ENCODE measurements around the gene TDRD12.

Gene TDRD12

DNA sequence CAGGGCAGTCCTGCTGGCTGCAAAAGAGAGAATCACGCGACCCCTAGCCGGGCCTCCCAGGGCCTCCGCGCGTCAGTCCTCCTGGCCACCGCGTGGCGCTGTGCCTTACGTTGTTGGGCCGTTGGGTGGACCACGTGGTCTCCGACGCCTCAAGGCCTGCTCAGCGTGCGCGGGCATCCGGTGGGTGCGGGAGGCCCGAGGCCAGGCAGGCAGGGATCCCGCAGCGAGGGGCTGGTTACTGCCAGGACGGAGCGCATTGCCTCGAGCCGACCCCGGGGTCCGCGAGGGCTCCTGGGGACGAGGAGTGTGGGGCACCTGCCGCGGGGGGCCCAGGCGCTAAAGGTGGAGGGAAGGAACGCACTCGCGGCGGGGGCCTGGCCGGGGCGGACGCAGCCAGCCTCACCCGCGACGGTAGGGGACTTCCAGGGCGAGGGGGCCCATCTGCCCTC lies at the start of gene TDRD12:
TDRD12 (plus strand) TSS at position 157 of the 449 bp plus-strand sequence. CDS start 306 bp downstream, outside the sequence.
- peak; percentile 3 for DNase-seq

DNA sequence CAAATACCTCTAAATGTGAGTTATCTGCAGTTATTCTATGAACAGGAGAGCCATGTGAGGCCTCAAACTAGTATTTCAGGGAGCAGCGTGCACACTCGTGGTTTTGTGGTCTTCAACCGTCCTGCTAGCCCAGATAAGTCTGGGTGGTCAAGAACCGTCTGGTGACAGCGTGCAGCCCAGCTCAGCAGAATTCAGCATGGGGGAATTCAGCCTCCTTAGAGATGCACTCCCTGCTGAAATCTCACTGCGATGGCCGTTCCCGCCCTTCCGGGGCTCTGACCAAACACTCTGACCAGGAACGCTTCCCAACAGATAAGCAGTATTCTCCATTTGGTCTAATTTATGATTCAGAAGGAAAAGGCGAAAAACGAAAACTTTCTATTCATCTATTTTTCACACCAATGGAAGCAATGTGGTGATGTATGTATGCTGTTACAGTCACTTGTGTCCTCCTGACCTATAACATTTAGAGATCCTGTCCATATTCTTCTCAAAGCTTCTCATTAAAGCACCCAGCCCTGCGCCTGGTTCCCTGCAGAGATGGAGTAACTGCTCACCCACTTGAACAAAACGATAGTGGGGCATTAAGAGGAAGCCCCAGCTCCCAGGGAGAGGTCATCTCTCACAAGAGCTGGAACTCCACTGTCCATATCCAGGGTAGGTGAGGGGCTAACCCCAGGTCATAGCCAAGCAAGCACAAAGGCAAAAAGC lies 47.5 kb upstream of the TDRD12 start:
- DNase-seq, result no peak

DNA sequence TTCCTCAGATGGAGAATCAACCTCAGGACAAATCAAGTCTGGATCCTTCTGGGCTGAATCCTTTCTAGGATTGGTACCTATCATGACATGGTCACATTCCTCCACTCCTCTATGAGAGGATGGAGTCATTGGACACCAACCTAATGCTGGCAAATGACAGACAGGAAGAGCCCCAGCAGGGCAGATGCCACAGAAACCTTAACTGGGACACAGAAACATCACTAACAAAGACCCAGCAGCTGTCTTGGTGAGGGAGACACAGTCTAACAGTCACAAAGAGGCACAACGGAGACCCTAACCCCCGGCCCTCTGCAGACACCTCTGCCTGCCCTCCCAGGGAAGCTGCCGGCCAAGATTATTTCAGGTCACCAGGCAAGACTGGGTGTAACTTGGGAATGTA lies 46.7 kb upstream of the TDRD12 start:
- no peak for DNase-seq

GRCh38 chr19:32673573-32673972 lies 46.0 kb upstream of the TDRD12 start:
- no peak for DNase-seq

- DNase-seq, result no peak
Measured at GRCh38 chr19:32674153-32674930, 45.2 kb upstream of the TDRD12 start.

DNA sequence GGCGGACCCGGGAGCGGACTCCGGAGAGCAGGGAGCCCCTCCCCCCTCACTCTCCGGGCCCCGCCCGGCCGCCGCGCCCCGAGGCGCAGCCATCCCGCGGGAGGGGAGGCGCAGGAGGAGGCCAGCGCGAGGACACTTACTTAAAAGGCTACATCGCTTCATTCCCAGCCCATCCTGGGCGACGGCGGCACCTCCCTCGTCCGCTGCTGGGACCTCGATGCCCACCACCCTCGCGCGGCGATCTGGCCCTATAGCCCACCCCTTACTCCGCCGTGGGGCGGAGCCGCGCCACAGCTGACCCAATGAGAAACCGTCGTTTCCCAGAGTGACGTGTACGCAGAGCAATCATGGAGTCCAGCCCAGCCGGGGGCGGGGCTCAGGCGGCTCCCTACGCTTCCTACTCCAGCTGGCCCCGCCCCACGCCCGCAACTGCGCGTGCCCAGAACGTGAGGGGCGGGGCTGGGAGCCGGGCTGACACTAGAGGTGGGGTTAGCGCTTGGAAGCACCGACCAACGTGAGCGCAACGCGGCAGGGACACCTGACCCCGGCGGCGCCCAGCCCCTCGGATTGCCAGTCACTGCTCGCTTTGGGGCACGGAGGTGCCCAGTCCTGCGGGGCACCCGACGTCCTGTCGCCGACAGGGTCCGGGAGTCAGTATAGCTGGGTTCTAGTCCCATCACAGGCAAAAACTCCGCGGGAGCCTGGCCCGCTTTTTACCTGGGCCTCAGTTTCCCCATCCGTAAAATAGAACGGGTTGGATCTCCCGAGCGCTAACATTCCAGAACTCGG lies 44.4 kb upstream of the TDRD12 start, which contains the start of gene ANKRD27:
ANKRD27 (minus strand) TSS at position 250 of the 789 bp plus-strand sequence. CDS start 16,165 bp downstream, outside the sequence.
- DNase-seq, result peak; percentile 97

DNA sequence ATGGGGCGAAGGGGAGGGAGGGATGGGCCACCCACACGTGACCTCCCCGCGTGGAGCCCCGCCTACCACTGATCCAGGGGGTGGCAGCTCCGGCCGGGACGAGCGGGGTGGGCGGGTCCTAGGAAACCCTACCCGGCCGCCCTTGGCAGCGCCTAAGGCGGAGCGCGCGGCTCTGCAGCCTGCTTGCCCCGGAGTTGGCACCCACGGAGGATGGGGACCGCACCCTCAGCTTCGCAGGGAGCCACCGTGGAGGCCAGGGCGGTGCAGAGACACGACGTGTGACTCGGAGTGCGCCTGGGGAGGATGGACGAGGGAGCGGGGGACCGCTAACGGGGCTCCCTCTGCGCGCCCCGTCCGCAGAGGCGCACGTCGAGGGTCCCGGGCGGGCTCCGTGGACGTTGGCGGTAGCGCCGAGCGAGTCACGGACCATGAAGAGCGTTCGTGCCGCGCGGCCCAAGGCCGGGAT lies 43.8 kb upstream of the TDRD12 start, which contains the start of gene RGS9BP:
RGS9BP (plus strand) TSS at position 129 of the 466 bp plus-strand sequence. CDS start 416 bp downstream, outside the sequence.
- DNase-seq, result peak; percentile 51

DNA sequence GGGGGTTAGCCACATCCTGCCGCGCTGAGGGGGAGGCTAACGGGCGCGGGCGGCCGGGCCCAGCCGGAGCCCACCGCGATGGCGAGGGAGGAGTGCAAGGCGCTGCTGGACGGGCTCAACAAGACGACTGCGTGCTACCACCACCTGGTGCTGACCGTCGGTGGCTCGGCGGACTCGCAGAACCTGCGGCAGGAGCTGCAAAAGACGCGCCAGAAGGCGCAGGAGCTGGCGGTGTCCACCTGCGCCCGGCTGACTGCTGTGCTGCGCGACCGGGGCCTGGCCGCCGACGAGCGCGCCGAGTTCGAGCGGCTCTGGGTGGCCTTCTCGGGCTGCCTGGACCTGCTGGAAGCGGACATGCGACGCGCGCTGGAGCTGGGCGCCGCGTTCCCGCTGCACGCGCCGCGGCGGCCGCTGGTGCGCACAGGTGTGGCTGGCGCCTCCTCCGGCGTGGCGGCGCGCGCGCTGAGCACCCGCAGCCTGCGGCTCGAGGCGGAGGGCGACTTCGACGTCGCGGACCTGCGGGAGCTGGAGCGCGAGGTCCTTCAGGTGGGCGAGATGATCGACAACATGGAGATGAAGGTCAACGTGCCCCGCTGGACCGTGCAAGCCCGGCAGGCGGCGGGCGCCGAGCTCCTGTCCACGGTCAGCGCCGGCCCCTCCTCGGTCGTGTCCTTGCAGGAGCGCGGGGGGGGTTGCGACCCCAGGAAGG lies 43.2 kb upstream of the TDRD12 start:
- DNase-seq, result no peak

DNA sequence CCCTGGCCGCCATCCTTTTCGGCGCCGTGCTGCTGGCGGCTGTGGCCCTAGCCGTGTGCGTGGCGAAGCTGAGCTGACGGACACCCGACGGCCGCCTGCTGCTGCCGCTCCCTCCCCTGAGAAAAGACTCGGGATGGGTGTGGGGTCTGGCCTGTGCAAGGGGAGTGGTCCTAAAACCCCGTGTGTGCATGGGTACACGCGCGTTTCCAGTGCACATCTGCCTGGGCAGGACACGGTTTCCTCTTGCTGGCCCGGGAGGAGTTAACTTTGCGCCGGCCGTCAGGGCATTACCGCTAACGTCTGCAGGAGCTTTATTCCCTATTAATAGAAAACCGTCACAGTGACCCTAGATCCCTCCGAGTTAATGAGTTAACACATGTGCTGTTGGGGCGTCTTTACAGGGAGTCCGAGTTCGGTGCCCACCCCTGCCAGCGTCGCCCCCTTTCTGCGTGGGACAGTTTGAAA lies 42.6 kb upstream of the TDRD12 start:
- DNase-seq, result no peak

DNA sequence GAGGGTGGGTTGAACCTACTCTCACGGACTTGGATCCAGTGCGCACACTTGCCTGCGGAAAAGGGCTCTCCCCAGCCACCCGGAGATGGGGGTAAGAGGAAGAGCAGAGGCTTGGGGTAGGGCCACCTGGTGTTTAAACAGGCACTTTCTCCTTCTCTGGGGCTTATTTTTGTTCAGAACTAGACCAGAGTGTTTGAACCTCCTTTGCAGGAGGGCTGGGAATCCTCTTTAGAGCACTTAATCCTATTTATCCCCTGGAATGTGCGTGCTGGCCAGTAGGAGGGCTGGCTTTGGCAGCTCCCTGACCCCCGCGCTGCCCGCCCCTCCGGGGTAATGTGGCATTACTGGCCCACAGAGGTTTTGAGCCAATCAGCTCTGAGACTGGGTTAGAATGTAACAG lies 41.9 kb upstream of the TDRD12 start:
- no peak for DNase-seq

DNA sequence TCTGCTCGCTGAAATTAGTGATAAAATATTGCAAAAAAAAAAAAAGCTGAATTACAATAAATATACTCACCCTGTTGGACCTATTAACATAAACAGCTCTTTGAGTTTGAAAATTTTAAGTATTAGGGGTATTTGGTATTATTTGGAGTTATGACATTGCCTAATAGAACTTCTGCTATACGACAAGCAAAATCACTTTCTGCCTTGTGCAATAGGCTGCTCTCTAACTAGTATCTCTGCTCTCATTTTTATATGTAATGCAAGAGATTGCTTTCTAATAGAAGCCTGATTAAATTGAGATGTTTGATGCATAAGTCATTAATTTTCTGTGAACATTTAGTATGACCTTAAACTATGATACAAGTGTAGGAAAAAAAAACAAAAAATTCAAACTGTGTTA lies 38.6 kb upstream of the TDRD12 start:
- no peak for DNase-seq

GRCh38 chr19:32682317-32682716 lies 37.2 kb upstream of the TDRD12 start:
- no peak for DNase-seq

DNA sequence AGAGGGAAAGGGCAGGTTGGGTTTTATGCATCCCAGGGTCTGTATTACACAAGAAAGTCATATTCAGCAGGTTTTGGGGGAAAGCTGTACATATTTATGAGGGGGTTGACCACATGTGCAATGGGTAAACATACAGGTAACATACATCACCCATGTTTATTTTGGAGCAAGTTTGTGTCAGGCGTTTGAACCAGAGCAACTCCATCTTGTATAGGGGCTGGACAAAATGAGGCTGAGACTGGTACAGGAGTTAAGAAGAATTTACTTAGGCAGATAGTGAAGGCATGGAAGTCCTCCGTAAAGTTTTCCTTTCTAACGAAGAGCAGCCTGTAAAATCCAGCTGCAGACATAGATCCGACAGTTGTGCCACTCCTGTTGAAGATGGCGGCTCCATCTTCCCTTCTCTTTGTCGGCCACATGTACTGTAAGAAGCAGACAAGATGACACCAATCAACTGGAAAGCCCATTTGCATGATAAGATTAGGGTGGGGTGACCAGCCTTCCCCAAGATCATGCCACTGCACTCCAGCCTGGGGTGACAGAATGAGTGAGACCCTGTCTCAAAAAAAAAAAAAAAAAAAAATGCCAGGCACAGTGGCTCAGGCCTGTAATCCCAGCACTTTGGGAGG lies 32.6 kb upstream of the TDRD12 start:
- DNase-seq, result no peak

- no peak for DNase-seq
Measured at GRCh38 chr19:32687681-32688080, 31.9 kb upstream of the TDRD12 start.

DNA sequence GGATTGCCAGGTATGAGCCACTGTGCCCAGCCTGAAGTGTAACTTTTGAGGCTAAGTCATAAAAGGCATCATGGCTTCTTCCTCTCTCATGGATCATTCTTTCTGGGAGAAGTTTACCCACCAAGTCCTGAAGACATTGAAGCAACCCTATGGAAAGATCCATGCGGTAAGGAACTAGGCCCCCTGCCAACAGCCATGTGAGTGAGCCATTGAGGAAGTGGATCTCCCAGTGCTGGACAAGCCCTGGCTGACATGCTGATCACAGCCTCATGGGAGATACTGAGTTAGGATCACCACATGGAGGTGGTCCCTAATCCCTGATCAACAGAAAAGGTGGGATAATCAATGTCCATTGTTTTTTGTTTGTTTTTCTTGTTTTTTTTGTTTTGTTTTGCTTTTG lies 31.3 kb upstream of the TDRD12 start:
- no peak for DNase-seq

DNA sequence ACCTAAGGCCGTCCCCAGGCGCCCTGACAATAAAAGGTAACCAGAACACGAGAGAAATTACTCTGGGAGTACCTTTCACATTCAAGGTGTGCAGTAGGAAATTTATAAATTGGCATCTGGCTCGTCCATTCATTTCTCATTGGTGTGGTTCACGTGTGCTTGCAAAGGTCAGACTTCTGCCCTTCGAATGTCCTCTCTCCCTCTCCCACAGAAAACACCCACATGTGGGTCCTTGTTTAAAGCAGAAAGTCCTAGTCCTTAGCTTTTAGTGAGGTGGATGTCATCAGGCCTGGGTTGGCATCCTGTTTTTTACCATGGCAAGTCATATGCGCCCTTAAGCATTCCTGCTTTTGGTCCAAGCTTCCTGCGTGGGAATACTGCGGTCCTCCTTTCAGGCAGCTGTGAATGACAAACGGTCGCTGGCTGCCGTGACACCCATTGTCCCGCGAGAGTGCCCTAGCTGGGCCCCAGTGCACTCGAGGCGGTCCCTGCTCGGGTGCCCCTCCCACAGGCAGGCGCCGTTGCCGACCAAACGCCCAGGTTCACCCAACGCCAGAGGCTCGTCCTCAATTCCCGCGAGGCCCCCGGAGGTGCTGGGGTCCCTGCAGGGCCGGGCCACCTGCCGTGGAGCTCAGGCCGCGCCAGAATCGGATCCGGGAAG lies 28.1 kb upstream of the TDRD12 start, which contains the start of gene NUDT19:
NUDT19 (plus strand) TSS at position 531 of the 661 bp plus-strand sequence. CDS start 140 bp downstream, outside the sequence.
- peak; percentile 70 for DNase-seq

- DNase-seq, result peak; percentile 46
Measured at GRCh38 chr19:32691952-32692726, 27.4 kb upstream of the TDRD12 start.

- DNase-seq, result no peak
Measured at GRCh38 chr19:32692727-32693061, 26.9 kb upstream of the TDRD12 start.

GRCh38 chr19:32693151-32694108 lies 26.1 kb upstream of the TDRD12 start:
- DNase-seq, result peak; percentile 31
